Progenitor cell of endocrine pancreas (in vitro differentiated cells): ENCODE data around the gene AKR1C4. TPM values are rescaled to one million over a fixed set of nuclear protein-coding genes. Genes with fewer than 3 reads are reported as not detected.

Experiments
- DNase-seq: peaks from one replicate; pipeline ENCODE4 v3.0.0; 2021; ENCODE audit warnings: low spot score; ENCODE audit not compliant: unreplicated experiment
- H3K27ac Mint-ChIP-seq: 2 replicates; pipeline ENCODE4 v1.8.0; 2021; ENCODE audit warnings: mild to moderate bottlenecking, moderate library complexity, mixed read lengths
- H3K27me3 Mint-ChIP-seq: 2 replicates; pipeline ENCODE4 v1.8.0; 2021; ENCODE audit warnings: mixed read lengths
- H3K36me3 Mint-ChIP-seq: 2 replicates; pipeline ENCODE4 v1.8.0; 2022; ENCODE audit warnings: mixed read lengths; ENCODE audit not compliant: insufficient read depth
- H3K4me1 Mint-ChIP-seq: 2 replicates; pipeline ENCODE4 v1.8.0; 2021; ENCODE audit warnings: low read depth, mixed read lengths
- H3K4me3 Mint-ChIP-seq: 2 replicates; pipeline ENCODE4 v1.8.0; 2021; ENCODE audit warnings: low read depth, mild to moderate bottlenecking, moderate library complexity, mixed read lengths
- H3K9me3 Mint-ChIP-seq: 2 replicates; pipeline ENCODE4 v1.8.0; 2021; ENCODE audit warnings: low read depth, mixed read lengths
- long read RNA-seq: library from polyadenylated mRNA; unstranded; transcript quantifications from one replicate; pipeline ENCODE4 v2.0.0, GENCODE V29; 2020
- total RNA-seq: library from RNA; stranded (reverse); gene quantifications from 2 replicates; pipeline ENCODE4 v1.2.1, GENCODE V29; 2021
- TF ChIP-seq, protein P1 (sequence below): fragments of 200-600 bp; sonication (generic); IDR thresholded peaks from one replicate; pipeline ENCODE4 v1.5.0; 2021; ENCODE audit warnings: antibody characterized with exemption, mild to moderate bottlenecking; ENCODE audit not compliant: unreplicated experiment

The AKR1C4 gene
- 0.48 and 0.84 TPM in 2 replicates for total RNA-seq
- long read RNA-seq, partial matches to known transcripts = 0 of 1 reads
- long read RNA-seq, other reads (novel, unspliced or antisense) = 0 of 1 reads

DNA sequence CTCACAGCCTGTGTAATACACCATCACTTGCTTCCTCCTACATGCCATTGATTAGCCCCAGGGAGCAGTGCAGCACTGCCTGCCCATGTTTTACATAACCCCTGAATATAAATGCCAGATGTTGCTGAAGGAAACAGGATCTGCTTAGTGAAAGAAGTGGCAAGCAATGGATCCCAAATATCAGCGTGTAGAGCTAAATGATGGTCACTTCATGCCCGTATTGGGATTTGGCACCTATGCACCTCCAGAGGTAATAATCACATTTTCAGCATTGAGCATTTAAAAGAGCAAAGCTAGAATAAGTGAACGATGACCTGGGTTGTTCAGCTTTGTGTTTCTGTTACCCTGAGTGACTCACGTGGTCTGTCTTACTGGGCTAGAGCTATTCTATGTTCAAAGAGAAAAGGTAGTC, at the start of gene AKR1C4:
Gene AKR1C4 (plus strand): TSS at position 136 of the 412 bp plus-strand sequence. CDS start 31 bp downstream, at position 167.
- no peak for DNase-seq
- no peaks in the 10 kb centered on the region for H3K27me3 Mint-ChIP-seq
- H3K4me1 Mint-ChIP-seq = peaks cover 5% of the 10 kb centered on the region
- H3K36me3 Mint-ChIP-seq = no peaks in the 10 kb centered on the region
- no peak within 1 kb of the TSS for H3K4me3 Mint-ChIP-seq
- H3K9me3 Mint-ChIP-seq = peaks cover 16% of the 10 kb centered on the region
- no peak within 1 kb of the TSS for H3K27ac Mint-ChIP-seq
- TF ChIP-seq, protein P1, sequence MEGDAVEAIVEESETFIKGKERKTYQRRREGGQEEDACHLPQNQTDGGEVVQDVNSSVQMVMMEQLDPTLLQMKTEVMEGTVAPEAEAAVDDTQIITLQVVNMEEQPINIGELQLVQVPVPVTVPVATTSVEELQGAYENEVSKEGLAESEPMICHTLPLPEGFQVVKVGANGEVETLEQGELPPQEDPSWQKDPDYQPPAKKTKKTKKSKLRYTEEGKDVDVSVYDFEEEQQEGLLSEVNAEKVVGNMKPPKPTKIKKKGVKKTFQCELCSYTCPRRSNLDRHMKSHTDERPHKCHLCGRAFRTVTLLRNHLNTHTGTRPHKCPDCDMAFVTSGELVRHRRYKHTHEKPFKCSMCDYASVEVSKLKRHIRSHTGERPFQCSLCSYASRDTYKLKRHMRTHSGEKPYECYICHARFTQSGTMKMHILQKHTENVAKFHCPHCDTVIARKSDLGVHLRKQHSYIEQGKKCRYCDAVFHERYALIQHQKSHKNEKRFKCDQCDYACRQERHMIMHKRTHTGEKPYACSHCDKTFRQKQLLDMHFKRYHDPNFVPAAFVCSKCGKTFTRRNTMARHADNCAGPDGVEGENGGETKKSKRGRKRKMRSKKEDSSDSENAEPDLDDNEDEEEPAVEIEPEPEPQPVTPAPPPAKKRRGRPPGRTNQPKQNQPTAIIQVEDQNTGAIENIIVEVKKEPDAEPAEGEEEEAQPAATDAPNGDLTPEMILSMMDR = no peak

DNA sequence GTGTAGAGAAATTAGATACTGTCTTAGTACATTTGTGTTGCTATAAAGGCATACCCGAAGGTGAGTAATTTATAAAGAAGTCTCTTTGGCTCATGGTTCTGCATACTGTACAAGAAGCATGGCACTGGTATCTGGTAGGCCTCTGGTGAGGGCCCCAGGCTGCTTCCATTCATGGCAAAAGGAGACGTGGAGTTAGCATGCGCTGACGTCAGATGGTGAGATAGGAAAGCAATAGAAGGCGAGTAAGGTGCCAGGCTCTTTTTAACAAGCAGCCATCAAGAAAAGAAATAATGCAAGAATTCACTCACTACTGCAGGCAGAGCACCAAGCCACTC, 49.8 kb upstream of the AKR1C4 start:
- TF ChIP-seq, protein P1 = no peak
- Mint-ChIP-seq H3K4me1 (peaks cover 28% of the 10 kb centered on the region), H3K27ac (peak overlapping the region; percentile 91), H3K4me3 (no peak overlapping the region), H3K27me3 (no peaks in the 10 kb centered on the region), H3K9me3 (peaks cover 42% of the 10 kb centered on the region), H3K36me3 (peaks cover 9% of the 10 kb centered on the region)
- no peak for DNase-seq

DNA sequence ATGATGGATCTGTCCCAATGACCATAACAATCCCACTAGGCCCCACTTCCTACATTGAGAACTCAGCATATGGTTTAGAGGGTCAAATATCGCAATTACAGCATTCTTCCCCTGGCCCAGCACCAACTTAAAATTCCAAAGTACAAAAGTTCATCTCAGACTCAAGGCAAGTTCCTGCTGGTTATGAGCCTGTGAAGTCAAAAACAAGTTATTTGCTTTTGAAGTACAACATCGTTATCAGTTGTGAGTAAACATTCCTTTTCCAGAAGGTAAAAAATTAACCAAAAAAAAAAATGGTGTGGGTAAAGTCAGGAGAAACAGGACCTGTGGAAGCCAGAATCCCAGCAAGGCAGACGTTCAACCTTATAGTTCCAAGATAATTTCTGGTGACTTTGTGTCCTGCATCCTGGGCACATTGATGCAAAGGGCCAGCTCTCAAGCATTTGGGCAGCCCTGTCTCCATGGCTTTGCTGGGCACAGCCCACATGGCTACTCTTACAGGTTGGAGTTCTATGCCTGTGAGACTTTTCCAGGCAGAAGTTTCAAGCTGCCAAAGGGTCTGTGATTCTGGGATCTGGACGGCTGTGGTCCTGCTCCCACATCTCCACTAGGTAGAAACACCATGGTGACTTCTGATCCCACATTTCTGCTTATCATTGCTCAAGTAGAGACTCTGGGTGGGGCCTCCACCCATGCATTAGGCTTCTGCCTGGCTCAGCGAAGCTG, 49.2 kb upstream of the AKR1C4 start:
- DNase-seq = no peak
- H3K4me3 Mint-ChIP-seq = peak overlapping the region; percentile 25
- TF ChIP-seq, protein P1 = no peak
- no peaks in the 10 kb centered on the region for H3K27me3 Mint-ChIP-seq
- H3K4me1 Mint-ChIP-seq = peaks cover 23% of the 10 kb centered on the region
- peaks cover 9% of the 10 kb centered on the region for H3K36me3 Mint-ChIP-seq
- H3K27ac Mint-ChIP-seq = peak overlapping the region; percentile 91
- peaks cover 37% of the 10 kb centered on the region for H3K9me3 Mint-ChIP-seq

DNA sequence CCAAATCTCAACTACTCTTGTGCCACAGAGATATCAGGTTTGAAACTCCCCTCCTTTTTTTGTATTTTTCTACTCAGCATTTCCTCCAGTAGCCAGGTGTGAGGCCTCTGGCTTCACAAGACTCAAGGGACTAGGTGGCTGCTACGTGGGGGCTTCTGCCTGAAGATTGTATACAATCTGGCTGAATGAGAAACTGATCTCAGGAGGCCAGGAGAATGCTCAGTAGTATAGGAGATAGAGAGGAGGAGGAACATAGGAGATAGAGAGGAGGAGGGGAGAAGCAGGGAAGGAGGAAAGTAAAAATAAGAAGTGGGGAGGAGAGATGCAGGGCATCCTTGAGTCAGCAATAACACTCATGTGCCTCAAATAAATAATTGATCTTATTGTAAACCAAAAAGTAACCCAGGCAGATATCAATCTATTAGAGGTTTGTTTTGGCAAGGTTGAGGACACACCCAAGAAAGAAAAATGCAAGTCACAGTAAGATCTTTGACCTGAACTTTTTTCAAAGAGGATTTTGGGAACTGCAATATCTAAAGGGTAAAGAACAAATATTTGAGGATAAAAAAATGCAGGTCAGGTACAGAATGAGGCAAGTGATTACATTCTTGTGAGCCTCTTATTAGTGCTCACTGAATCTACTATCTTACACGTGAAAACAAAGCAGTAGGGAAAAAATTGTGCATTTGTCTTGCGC, 48.5 kb upstream of the AKR1C4 start:
- H3K27ac Mint-ChIP-seq = peak overlapping the region; percentile 91
- peaks cover 9% of the 10 kb centered on the region for H3K36me3 Mint-ChIP-seq
- H3K4me3 Mint-ChIP-seq = peak overlapping the region; percentile 25
- H3K9me3 Mint-ChIP-seq = peaks cover 35% of the 10 kb centered on the region
- peaks cover 21% of the 10 kb centered on the region for H3K4me1 Mint-ChIP-seq
- TF ChIP-seq, protein P1 = no peak
- no peak for DNase-seq
- no peaks in the 10 kb centered on the region for H3K27me3 Mint-ChIP-seq

DNA sequence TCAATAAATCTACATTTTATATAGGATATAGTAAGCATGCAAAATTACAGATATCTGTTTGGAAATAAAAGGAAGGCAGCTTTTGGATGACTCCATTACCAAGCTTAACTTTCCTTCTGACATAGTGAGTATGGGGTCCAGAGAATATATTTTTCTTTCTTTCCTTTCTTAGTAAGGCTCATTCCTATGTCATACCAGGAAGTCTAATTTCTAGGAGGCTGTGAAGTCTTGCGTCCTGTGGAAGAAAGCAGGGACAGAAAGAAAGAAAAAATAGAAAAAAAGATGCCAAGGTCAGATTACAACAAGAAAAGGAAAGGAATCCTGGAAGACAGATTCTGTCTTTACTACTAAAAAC, 48.0 kb upstream of the AKR1C4 start:
- no peaks in the 10 kb centered on the region for H3K27me3 Mint-ChIP-seq

More for the DNA sequence above, 48.0 kb upstream of the AKR1C4 start:
- TF ChIP-seq, protein P1 = no peak
- no peak overlapping the region for H3K4me3 Mint-ChIP-seq
- peaks cover 9% of the 10 kb centered on the region for H3K36me3 Mint-ChIP-seq
- H3K27ac Mint-ChIP-seq = peak overlapping the region; percentile 56
- peaks cover 21% of the 10 kb centered on the region for H3K4me1 Mint-ChIP-seq
- H3K9me3 Mint-ChIP-seq = peaks cover 38% of the 10 kb centered on the region
- no peak for DNase-seq
